HL-60 (cell line): Measurements from ENCODE around the gene REPS1.

Experiments used
- DNase-seq, 2 experiments: peaks; one replicate each; pipeline ENCODE4 v3.0.0-alpha.2; 2010 to 2020; ENCODE audit warnings: low read depth in 1 of 2, low spot score in 1 of 2
- H3K27ac ChIP-seq: fragments of 250-450 bp; sonication (Bioruptor Pico); replicated peaks from 2 replicates; pipeline ENCODE4 v1.5.1; 2020; ENCODE audit warnings: mild to moderate bottlenecking, moderate library complexity
- H3K27me3 ChIP-seq: fragments of 250-450 bp; sonication (Bioruptor Pico); 2 replicates; pipeline ENCODE4 v1.5.1; 2021; ENCODE audit warnings: mild to moderate bottlenecking, moderate library complexity; ENCODE audit not compliant: insufficient read depth, poor library complexity, severe bottlenecking
- H3K4me3 ChIP-seq: replicated peaks from 2 replicates; pipeline ENCODE4 v1.5.1; 2011; ENCODE audit warnings: mild to moderate bottlenecking, control low read depth, low read length; ENCODE audit not compliant: insufficient read depth
- CTCF ChIP-seq: IDR thresholded peaks from one replicate; pipeline ENCODE4 v1.5.1; 2011; ENCODE audit warnings: low read length, control low read depth, inconsistent platforms; ENCODE audit not compliant: insufficient read depth
- GABPA ChIP-seq: IDR thresholded peaks from 2 replicates; pipeline ENCODE4 v1.6.1; 2012; ENCODE audit warnings: low read depth
- POLR2AphosphoS5 ChIP-seq: IDR thresholded peaks from 2 replicates; pipeline ENCODE4 v1.6.1; 2012; ENCODE audit warnings: low read depth
- REST ChIP-seq: IDR thresholded peaks from 2 replicates; pipeline ENCODE4 v1.6.1; 2012; ENCODE audit warnings: low read depth; ENCODE audit not compliant: insufficient replicate concordance
- SPI1 ChIP-seq: IDR thresholded peaks from 2 replicates; pipeline ENCODE4 v1.6.1; 2012; ENCODE audit warnings: low read depth, mild to moderate bottlenecking, borderline replicate concordance

REPS1 gene

GRCh38 chr6:138966870-138967269 lies 21.2 kb downstream of the REPS1 start:
- Histone ChIP-seq H3K27ac (no peak overlapping the region), H3K4me3 (no peak overlapping the region), H3K27me3 (no peaks in the 10 kb centered on the region)
- TF ChIP-seq CTCF (no peak), GABPA (no peak), POLR2AphosphoS5 (no peak), REST (no peak), SPI1 (no peak)
- no peak for DNase-seq

- TF ChIP-seq POLR2AphosphoS5 (no peak), CTCF (no peak), SPI1 (no peak), REST (no peak), GABPA (no peak)
- DNase-seq: no peak
- H3K4me3 ChIP-seq: no peak overlapping the region
- H3K27me3 ChIP-seq: no peaks in the 10 kb centered on the region
- no peak overlapping the region for H3K27ac ChIP-seq
These were observed 22.1 kb downstream of the REPS1 start for GRCh38 chr6:138965971-138966370.

- TF ChIP-seq GABPA: no peak
- TF ChIP-seq POLR2AphosphoS5: no peak
- TF ChIP-seq CTCF: no peak
- TF ChIP-seq REST: no peak
- Histone ChIP-seq H3K27ac (no peak overlapping the region), H3K4me3 (no peak overlapping the region), H3K27me3 (no peaks in the 10 kb centered on the region)
- DNase-seq: no peak
These were observed 22.7 kb downstream of the REPS1 start for GRCh38 chr6:138965291-138965874.
